PC-3 (cell line): ENCODE results near the gene LGALS7. TPM values are rescaled to one million over a fixed set of nuclear protein-coding genes. Genes with fewer than 3 reads are reported as not detected.

Experiments used
- ATAC-seq: fragments of 200-7000 bp; cut with Tn5 transposase; 2 replicates; pipeline ENCODE4 v1.9.1; 2020; ENCODE audit warnings: mild to moderate bottlenecking, moderate library complexity
- BruUV-seq: library from RNA; stranded (reverse); fragments of 400-500 nt; replicated peaks from 2 replicates; lab custom pipeline; 2021; lab: Mats Ljungman, UMichigan
- CTCF ChIA-PET: fragments of 300-600 bp; sonication (Branson Sonifier 250); formaldehyde crosslinking; loops from one replicate; lab custom pipeline; 2022; ENCODE audit warnings: antibody characterized with exemption; lab: Charles Lee
- POLR2A ChIA-PET: fragments of 300-600 bp; sonication (Branson Sonifier 250); formaldehyde crosslinking; loops from one replicate; lab custom pipeline; 2022; ENCODE audit warnings: antibody characterized with exemption; ENCODE audit not compliant: unreplicated experiment; lab: Charles Lee
- DNase-seq: peaks from one replicate; pipeline ENCODE4 v3.0.0-alpha.2; 2015
- H2AFZ ChIP-seq: fragments of 300-600 bp; sonication (generic); 2 replicates; pipeline ENCODE4 v1.6.0; 2016; ENCODE audit warnings: antibody characterized with exemption, low read length
- H3F3A ChIP-seq: fragments of 300-600 bp; sonication (generic); one replicate; pipeline ENCODE4 v1.6.0; 2017; ENCODE audit warnings: antibody characterized with exemption, low read length, control low read depth, mild to moderate bottlenecking; ENCODE audit not compliant: unreplicated experiment
- H3K27ac ChIP-seq: fragments of 300-600 bp; sonication (generic); 2 replicates; pipeline ENCODE4 v1.5.1; 2016; ENCODE audit warnings: mild to moderate bottlenecking, low read length
- H3K27me3 ChIP-seq: fragments of 300-600 bp; sonication (generic); 2 replicates; pipeline ENCODE4 v1.6.1; 2016; ENCODE audit warnings: low read length, mixed read lengths
- H3K36me3 ChIP-seq: fragments of 300-600 bp; sonication (generic); 2 replicates; pipeline ENCODE4 v1.6.1; 2016; ENCODE audit warnings: low read depth, mixed run types, low read length, mixed read lengths
- H3K4me1 ChIP-seq: fragments of 300-600 bp; sonication (generic); 2 replicates; pipeline ENCODE4 v1.5.1; 2016; ENCODE audit warnings: low read length; ENCODE audit not compliant: insufficient read depth
- H3K4me2 ChIP-seq: fragments of 300-600 bp; sonication (generic); 2 replicates; pipeline ENCODE4 v1.6.0; 2016; ENCODE audit warnings: low read length
- H3K4me3 ChIP-seq: fragments of 300-600 bp; sonication (generic); 2 replicates; pipeline ENCODE4 v1.5.1; 2016; ENCODE audit warnings: mild to moderate bottlenecking, low read length, mixed read lengths
- H3K79me2 ChIP-seq: fragments of 300-600 bp; sonication (generic); 2 replicates; pipeline ENCODE4 v1.6.1; 2017; ENCODE audit warnings: low read length, mixed read lengths
- H3K9ac ChIP-seq: fragments of 300-600 bp; sonication (generic); 2 replicates; pipeline ENCODE4 v1.6.0; 2016; ENCODE audit warnings: mild to moderate bottlenecking, low read length
- H3K9me2 ChIP-seq: fragments of 300-600 bp; sonication (generic); replicated peaks from 2 replicates; pipeline ENCODE4 v1.6.1; 2016; ENCODE audit warnings: mixed run types, low read length, mixed read lengths
- H3K9me3 ChIP-seq: fragments of 300-600 bp; sonication (generic); 2 replicates; pipeline ENCODE4 v1.6.1; 2016; ENCODE audit warnings: low read length, mixed read lengths
- H4K20me1 ChIP-seq: fragments of 300-600 bp; sonication (generic); 2 replicates; pipeline ENCODE4 v1.6.1; 2016; ENCODE audit warnings: low read length, mixed read lengths
- CTCF ChIP-seq: fragments of 300-600 bp; sonication (generic); conservative IDR thresholded peaks from 2 replicates; pipeline ENCODE4 v1.5.1; 2017; ENCODE audit warnings: antibody characterized with exemption, low read depth, mild to moderate bottlenecking, low read length
- EZH2 ChIP-seq: fragments of 300-600 bp; sonication (generic); IDR thresholded peaks from one replicate; pipeline ENCODE4 v1.6.1; 2017; ENCODE audit warnings: antibody characterized with exemption, mild to moderate bottlenecking, low read length; ENCODE audit not compliant: unreplicated experiment
- EZH2phosphoT487 ChIP-seq: fragments of 300-600 bp; sonication (generic); IDR thresholded peaks from 2 replicates; pipeline ENCODE4 v1.6.1; 2018; ENCODE audit warnings: mild to moderate bottlenecking, antibody characterized with exemption, low read length, borderline replicate concordance
- intact Hi-C: fragments of 100-400 bp; cut with micrococcal nuclease; formaldehyde crosslinking; loops from 2 replicates; pipeline ENCODE4 v1.9.0; 2023
- total RNA-seq: library from RNA; depleted of rRNA; stranded (reverse); fragments of >200 nt; gene quantifications from 2 replicates; pipeline ENCODE4 v1.2.3, GENCODE V29; 2014

The LGALS7 gene
- total RNA-seq, 1 experiment from 2014 or later, result not detected

DNA sequence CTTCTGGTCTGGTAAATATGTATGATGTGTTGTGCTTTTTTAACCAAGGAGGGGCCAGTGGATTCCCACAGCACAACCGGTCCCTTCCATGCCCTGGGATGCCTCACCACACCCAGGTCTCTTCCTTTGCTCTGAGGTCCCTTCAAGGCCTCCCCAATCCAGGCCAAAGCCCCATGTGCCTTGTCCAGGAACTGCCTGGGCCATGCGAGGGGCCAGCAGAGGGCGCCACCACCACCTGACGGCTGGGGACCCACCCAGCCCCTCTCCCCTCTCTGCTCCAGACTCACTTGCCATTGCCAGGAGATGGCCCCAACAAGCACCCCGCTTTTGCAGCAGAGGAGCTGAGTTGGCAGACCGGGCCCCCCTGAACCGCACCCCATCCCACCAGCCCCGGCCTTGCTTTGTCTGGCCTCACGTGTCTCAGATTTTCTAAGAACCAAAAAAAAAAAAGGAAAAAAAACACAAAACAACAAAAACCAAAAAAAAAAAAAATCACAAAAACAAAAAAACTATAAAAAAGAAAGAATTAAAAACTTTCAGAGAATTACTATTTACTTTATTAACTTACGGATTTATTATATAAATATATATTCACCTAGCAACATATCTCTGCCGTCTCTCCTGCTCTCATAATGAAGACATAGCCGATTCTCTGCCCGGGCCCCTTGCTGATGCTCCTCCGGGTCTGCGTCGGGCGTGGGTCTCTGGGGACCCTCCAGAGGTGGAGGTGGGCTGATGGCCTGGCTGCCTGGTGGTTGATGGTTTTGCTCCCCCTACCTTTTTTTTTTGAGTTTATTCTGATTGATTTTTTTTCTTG lies 43.5 kb downstream of the LGALS7 start:
- no peak overlapping the region for H3K27ac ChIP-seq

GRCh38 chr19:38728752-38729541 lies 44.4 kb downstream of the LGALS7 start:
- H3K9me2 ChIP-seq, result no peaks in the 10 kb centered on the region
- H3K4me1 ChIP-seq, result peaks cover 7% of the 10 kb centered on the region
- ChIA-PET CTCF (no interaction called here), POLR2A (no interaction called here)
- TF ChIP-seq EZH2phosphoT487 (no peak), CTCF (no peak)
- no peaks in the 10 kb centered on the region for H4K20me1 ChIP-seq
- DNase-seq, result no peak
- peaks cover 36% of the 10 kb centered on the region for H3K36me3 ChIP-seq
- no peaks in the 10 kb centered on the region for H3K9me3 ChIP-seq
- no peak overlapping the region for H3K9ac ChIP-seq
- no peaks in the 10 kb centered on the region for H3K27me3 ChIP-seq
- no peak for ATAC-seq
- H3K4me2 ChIP-seq, result no peak overlapping the region
- no peaks in the 10 kb centered on the region for H3K79me2 ChIP-seq
- H2AFZ ChIP-seq, result no peak overlapping the region
- intact Hi-C loops, result no loop called here
- no peak overlapping the region for H3K27ac ChIP-seq
- no peak overlapping the region for H3K4me3 ChIP-seq
- BruUV-seq, result no TSS peak
- no peaks in the 10 kb centered on the region for H3F3A ChIP-seq

More for the DNA sequence above, 43.5 kb downstream of the LGALS7 start:
- Histone ChIP-seq H3K27me3 (no peaks in the 10 kb centered on the region), H3K4me3 (no peak overlapping the region), H2AFZ (no peak overlapping the region), H3K36me3 (peaks cover 31% of the 10 kb centered on the region), H3F3A (peaks cover 4% of the 10 kb centered on the region), H3K9me2 (no peaks in the 10 kb centered on the region), H3K9me3 (no peaks in the 10 kb centered on the region), H3K79me2 (no peaks in the 10 kb centered on the region), H3K4me2 (no peak overlapping the region), H4K20me1 (no peaks in the 10 kb centered on the region), H3K9ac (no peak overlapping the region), H3K4me1 (peaks cover 12% of the 10 kb centered on the region)
- ChIA-PET CTCF (no interaction called here), POLR2A (no interaction called here)
- ATAC-seq, result peak; percentile 46
- BruUV-seq, result TSS peak; percentile 56
- peak; percentile 53 for DNase-seq
- intact Hi-C loops, result loop anchor here (5.0 kb wide), 1 partner anchor 107 kb away; no protein-coding TSS in a partner anchor
- TF ChIP-seq EZH2 (no peak), CTCF (peak; percentile 74), EZH2phosphoT487 (no peak)
